ENCODE data around the gene RAI1.

The RAI1 gene

DNA sequence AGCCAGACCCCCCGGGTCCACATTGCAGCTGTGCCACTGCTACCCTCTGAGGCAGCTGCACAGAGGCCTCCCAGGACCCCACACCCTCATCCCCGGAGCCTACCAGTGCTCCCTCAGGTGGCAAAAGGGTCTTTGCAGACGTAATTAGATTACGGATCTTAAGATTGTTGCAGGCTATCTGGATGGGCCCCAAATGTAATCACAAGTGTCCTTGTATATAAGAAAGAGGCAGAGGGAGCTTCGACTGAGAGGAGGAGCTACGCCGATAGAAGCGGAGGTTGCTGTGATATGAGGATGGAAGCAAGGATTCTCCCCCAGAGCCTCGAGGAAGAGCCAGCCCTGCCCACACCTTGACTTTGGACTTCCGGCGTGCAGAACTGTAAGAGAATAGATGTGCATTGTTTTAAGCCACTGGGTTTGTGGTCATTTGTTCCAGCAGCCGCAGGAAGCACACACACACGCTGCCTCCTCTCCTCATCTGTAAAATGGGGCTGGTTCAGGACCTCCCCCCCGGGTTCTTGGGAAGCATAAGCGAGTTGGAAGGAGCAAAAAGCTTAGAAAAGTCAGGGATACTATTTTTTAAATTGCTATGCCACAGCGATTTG is 10.5 kb upstream of the RAI1 start:
- no peak overlapping the region for H3K4me3 ChIP-seq (replicated peaks; ENCODE audit: low read depth, low read length)
- TF ChIP-seq, protein P1, sequence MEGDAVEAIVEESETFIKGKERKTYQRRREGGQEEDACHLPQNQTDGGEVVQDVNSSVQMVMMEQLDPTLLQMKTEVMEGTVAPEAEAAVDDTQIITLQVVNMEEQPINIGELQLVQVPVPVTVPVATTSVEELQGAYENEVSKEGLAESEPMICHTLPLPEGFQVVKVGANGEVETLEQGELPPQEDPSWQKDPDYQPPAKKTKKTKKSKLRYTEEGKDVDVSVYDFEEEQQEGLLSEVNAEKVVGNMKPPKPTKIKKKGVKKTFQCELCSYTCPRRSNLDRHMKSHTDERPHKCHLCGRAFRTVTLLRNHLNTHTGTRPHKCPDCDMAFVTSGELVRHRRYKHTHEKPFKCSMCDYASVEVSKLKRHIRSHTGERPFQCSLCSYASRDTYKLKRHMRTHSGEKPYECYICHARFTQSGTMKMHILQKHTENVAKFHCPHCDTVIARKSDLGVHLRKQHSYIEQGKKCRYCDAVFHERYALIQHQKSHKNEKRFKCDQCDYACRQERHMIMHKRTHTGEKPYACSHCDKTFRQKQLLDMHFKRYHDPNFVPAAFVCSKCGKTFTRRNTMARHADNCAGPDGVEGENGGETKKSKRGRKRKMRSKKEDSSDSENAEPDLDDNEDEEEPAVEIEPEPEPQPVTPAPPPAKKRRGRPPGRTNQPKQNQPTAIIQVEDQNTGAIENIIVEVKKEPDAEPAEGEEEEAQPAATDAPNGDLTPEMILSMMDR (IDR thresholded peaks at IDR 0.05; ENCODE audit: low read length, missing control alignments) = no peak
- DNase-seq (ENCODE audit: low read depth) = no peak

DNA sequence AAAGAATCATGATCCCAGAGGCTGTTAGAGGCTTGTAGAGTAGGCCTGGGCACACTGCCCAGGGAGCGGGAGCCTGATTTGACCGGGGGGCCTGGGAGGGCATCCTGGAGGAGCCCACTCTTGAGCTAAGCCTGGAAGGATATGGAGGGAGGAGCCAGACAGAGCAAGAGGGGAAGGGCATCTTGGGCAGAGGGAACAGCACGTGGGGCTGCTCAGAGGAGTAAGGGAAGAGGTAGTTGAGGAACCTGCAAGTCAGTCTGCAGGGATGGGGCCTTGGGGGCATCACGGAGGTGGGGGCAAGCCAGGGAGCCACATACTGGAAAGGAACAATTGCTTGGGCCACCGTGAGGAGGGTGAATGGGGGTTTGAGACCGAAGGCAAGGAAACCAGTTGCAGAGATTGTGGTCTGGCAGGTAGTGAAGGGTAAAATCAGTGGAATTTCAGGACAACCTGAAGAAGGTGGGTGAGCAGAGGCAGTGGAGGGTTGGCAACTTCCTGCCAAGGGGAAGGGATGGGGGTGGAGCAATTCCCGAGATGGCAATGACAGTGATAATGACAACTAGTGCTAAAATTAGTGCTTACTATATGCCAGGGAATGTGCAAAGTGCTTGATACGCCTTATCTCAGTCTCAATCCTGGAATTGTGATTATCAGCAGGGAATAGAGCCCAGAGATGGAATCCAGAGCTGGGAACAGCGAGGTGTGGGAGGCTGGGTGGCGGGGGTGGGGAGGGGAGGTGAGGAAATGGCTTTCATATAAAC is 9.7 kb upstream of the RAI1 start:
- TF ChIP-seq, protein P1 (IDR thresholded peaks at IDR 0.05; ENCODE audit: low read length, missing control alignments) = no peak
- no peak overlapping the region for H3K4me3 ChIP-seq (replicated peaks; ENCODE audit: low read depth, low read length)
- DNase-seq (ENCODE audit: low read depth) = no peak

DNA sequence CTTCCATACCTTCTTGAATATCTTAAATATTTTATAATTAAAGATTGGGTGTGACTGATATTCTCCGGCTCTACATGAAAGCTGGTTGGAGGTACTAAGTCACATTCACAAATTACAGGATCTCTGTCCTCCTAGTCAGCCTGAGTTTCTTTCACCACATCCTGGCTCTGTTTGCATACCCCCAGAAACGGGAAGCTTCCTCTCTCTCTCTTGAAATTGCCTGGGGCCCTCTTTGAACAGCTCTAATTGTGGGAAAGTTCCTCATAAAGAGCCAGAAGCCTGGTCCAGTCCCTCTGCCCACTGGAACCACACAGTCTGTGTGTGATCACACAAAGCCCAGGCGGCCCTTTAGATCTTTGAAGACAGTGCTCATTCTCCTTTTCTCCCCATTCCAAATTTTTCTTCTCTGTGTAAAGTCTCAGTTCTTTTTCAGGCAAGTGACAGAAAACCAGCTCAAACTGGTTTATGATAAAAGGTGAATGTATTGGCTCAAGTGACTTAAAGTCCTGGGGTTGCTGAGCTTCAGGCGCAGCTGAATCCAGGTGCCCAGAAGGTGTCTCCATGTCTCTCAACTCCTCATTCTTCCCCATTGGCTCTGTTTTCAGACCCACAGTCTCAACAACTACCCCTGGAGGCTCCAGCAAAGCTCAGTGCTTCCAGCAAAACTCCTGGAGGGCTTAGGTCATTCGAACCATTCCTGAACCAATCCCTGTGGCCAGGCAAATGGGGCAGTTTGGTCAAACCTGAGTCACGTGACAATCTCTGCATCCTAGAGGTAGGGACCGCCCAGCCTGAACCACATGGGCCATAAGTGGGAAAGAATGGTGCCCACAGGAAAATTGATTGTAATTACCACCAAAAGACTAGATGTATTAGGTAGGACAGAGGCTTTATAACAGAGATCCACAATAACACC is 8.5 kb upstream of the RAI1 start:
- TF ChIP-seq, protein P1 (IDR thresholded peaks at IDR 0.05; ENCODE audit: low read length, missing control alignments) = no peak
- no peak overlapping the region for H3K4me3 ChIP-seq (replicated peaks; ENCODE audit: low read depth, low read length)
- DNase-seq (ENCODE audit: low read depth) = no peak

DNA sequence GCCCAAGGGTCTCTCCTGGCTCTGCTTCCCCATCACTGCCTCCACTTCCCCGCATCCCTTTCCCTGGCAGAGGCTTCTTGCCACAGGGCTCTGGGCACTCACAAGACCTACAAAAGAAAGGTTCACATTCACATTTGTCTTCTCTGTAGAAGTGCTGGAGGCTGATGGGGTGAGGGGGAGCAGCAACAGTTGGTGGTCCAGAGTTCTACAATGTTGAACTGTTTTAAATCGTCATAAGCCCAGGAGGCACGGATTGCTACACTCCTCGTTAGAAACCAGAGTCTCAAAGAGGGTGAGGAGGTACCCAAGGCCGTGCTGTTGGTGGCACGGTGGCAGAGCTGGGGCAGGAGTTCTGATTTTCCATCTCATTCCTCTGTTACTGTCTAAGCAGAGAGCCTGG is 5.8 kb upstream of the RAI1 start:
- no peak overlapping the region for H3K4me3 ChIP-seq (replicated peaks; ENCODE audit: low read depth, low read length)
- TF ChIP-seq, protein P1 (IDR thresholded peaks at IDR 0.05; ENCODE audit: low read length, missing control alignments) = no peak
- DNase-seq (ENCODE audit: low read depth) = no peak

DNA sequence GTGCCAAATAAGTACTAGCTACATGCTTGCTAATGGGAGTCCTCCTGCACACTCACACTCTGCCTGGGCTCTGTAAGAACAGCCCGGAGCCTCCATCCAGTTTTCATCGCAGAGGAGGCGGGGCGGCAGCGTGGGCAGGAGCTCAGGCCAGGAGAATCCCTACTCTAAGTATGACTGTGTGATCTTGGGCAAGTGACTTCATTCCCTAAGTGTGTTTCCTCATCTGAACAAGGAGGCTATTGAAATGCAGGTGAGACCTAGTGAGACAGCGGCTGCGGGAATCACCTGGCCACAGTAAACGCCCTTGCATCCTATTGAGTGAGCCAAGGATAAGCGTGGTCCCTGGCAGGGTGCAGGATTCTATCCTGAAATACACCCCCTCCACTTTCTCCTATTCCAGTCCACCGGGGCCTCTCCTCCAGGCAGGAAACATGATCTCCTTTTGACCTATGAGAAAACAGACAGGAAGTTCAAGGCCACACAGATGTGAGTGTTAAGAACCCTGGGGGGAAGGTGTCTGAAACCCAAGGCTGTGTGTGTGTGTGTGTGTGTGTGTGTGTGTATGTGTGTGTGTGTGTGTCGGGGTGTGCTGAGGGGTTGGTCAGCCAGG is 5.2 kb upstream of the RAI1 start:
- no peak overlapping the region for H3K4me3 ChIP-seq (replicated peaks; ENCODE audit: low read depth, low read length)
- TF ChIP-seq, protein P1 (IDR thresholded peaks at IDR 0.05; ENCODE audit: low read length, missing control alignments) = no peak
- no peak for DNase-seq (ENCODE audit: low read depth)

DNA sequence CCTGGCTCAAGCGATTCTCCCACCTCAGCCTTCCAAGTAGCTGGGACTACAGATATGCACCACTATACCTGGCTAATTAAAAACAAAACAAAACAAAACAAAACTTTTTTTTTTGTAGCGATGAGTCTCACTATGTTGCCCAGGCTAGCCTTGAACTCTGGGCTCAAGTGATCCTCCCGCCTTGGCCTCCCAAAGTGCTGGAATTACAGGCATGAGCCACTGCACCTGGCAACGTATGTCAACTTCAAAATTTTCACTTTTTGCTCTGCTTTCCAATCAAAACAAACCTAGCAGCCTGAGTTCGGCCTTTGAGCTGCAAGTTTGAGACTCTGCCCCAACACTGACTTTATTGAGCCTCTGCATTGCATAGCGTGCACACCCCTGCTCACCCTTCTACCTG is 4.5 kb upstream of the RAI1 start:
- TF ChIP-seq, protein P1 (IDR thresholded peaks at IDR 0.05; ENCODE audit: low read length, missing control alignments) = no peak
- H3K4me3 ChIP-seq (replicated peaks; ENCODE audit: low read depth, low read length) = no peak overlapping the region
- DNase-seq (ENCODE audit: low read depth) = no peak
